Gastrocnemius medialis (tissue), 4 donors: Measurements from ENCODE around the gene ZXDC. TPM values are rescaled to one million over a fixed set of nuclear protein-coding genes. Genes with fewer than 3 reads are reported as not detected.

Experiments used
- ATAC-seq, 2 donors: fragments of 150-250 bp; one replicate each; pipeline ENCODE4 v1.9.1; 2016
- DNase-seq, 2 donors: peaks; one replicate each; pipeline ENCODE4 v3.0.0-alpha.2; 2019
- H3K27ac ChIP-seq, 4 donors: fragments of 200-600 bp; sonication (generic); 1 replicate in 1 of 4; 2 replicates in 3 of 4; pipeline ENCODE4 v1.5.1; 2016 to 2018; ENCODE audit warnings: mild to moderate bottlenecking in 2 of 4, moderate library complexity in 1 of 4
- H3K27me3 ChIP-seq, 3 donors: fragments of 200-600 bp; sonication (generic) in 2 of 3; 1 replicate in 1 of 3; 2 replicates in 2 of 3; pipeline versions ENCODE4 v1.5.1 to v1.6.0; 2016 to 2019; ENCODE audit warnings: mild to moderate bottlenecking in 1 of 3, moderate library complexity in 1 of 3
- H3K36me3 ChIP-seq, 2 donors: fragments of 200-600 bp; sonication (generic) in 1 of 2; one replicate each; pipeline ENCODE4 v1.5.1; 2017 to 2018
- H3K4me1 ChIP-seq, 2 donors: fragments of 200-600 bp; sonication (generic) in 1 of 2; one replicate each; pipeline ENCODE4 v1.5.1; 2016 to 2017; ENCODE audit warnings: mild to moderate bottlenecking in 2 of 2
- H3K4me3 ChIP-seq, 4 donors: fragments of 200-600 bp; sonication (generic) in 3 of 4; 1 replicate in 1 of 4; 2 replicates in 3 of 4; pipeline ENCODE4 v1.5.1; 2016 to 2019; ENCODE audit warnings: mild to moderate bottlenecking in 2 of 4
- H3K9me3 ChIP-seq, 3 donors: fragments of 200-600 bp; sonication (generic) in 2 of 3; 1 replicate in 1 of 3; 2 replicates in 2 of 3; pipeline ENCODE4 v1.5.1; 2016 to 2019
- CTCF ChIP-seq, 5 experiments: fragments of 450-650 bp in 3 of 5; fragments of 200-600 bp in 2 of 5; sonication (generic) in 2 of 5; IDR thresholded peaks in 4 of 5; conservative IDR thresholded peaks in 1 of 5; 1 replicate in 4 of 5; 2 replicates in 1 of 5; pipeline ENCODE4 v1.5.1; 2016 to 2019; ENCODE audit warnings: antibody characterized with exemption in 5 of 5, mild to moderate bottlenecking in 3 of 5, moderate library complexity in 3 of 5
- POLR2A ChIP-seq, 2 donors: fragments of 450-650 bp; IDR thresholded peaks; one replicate each; pipeline ENCODE4 v1.6.1; 2017; ENCODE audit warnings: antibody characterized with exemption in 2 of 2, mild to moderate bottlenecking in 2 of 2, moderate library complexity in 2 of 2
- in situ Hi-C, 4 donors: fragments of 200-750 bp; cut with MboI; loops; one replicate each; pipeline versions ENCODE4 v1.15.0 to v1.8.0; 2017; ENCODE audit warnings: low sequenced_read_pairs in 4 of 4
- intact Hi-C: fragments of 100-400 bp; cut with DNase I; formaldehyde crosslinking; loops from one replicate; pipeline ENCODE4 v1.15.1; 2023; ENCODE audit warnings: low total_unique reads
- total RNA-seq, 4 donors: library from RNA; depleted of rRNA; stranded (reverse); fragments of >200 nt; gene quantifications; one replicate each; pipeline versions ENCODE4 v1.1.0 to v1.2.3, GENCODE V29; 2016

ZXDC gene
- total RNA-seq, 4 donors from 2014 or later = 40.9 to 54.2 (median 45.4) TPM

DNA sequence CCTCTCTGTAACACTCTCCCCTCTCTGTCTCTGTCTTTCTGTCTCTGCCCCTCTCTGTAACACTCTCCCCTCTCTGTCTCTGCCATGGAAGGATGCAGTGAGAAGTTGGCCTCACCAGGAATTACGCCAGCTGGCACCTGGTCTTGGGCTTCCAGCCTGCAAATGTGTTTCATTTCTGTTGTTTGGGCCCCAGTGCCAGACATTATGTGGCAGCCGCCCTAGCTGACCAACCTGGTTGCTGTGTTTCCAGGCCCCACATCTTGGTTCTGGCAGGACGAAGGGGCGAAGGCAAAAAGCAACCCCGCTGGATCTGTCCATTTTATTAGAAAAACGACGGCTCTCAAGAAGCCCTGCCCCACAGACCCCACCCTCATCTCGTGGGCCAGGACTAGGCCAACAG, 5.2 kb upstream of the ZXDC start:
- intact Hi-C loops (no loop called here), in situ Hi-C loops (no loop called here)
- TF ChIP-seq POLR2A (IDR thresholded peaks at IDR 0.05) (no peak), CTCF (IDR thresholded peaks at IDR 0.05 in 4 of 5, conservative IDR thresholded peaks at IDR 0.05 in 1 of 5) (no peak)
- Histone ChIP-seq H3K27me3 (no peaks in the 10 kb centered on the region), H3K9me3 (no peaks in the 10 kb centered on the region), H3K4me3 (no peak overlapping the region), H3K4me1 (peaks cover 8 to 32% of the 10 kb centered on the region in 2 donors), H3K27ac (no peak overlapping the region), H3K36me3 (no peaks in the 10 kb centered on the region)
- DNase-seq (no peak), ATAC-seq (no peak)

DNA sequence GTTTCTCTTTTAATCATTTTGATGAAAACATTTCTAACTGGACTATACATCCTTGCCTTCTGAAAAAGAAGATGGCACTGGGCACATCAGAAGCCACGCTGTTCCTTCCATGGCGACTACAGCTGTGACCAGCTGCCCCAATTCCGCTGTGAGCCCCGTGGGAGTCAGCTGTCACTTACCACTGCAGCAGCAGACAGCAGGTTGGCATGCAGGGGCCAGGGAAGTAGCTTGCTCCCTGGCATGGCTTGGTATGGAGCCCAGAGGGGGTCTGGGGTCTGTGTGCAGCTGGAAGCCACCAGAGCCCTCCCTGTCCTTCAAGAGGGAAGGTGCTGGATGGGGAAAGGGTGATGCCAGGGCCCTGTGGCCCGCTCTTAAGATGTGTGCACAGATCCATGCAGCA, 4.5 kb upstream of the ZXDC start:
- no peak for TF ChIP-seq CTCF (IDR thresholded peaks at IDR 0.05 in 4 of 5, conservative IDR thresholded peaks at IDR 0.05 in 1 of 5)
- no peak for TF ChIP-seq POLR2A (IDR thresholded peaks at IDR 0.05)
- ATAC-seq (no peak), DNase-seq (no peak)
- H3K27ac ChIP-seq = no peak overlapping the region
- no peaks in the 10 kb centered on the region for H3K36me3 ChIP-seq
- intact Hi-C loops (no loop called here), in situ Hi-C loops (no loop called here)
- no peak overlapping the region for H3K4me3 ChIP-seq
- no peaks in the 10 kb centered on the region for H3K9me3 ChIP-seq
- H3K4me1 ChIP-seq = peaks cover 8 to 30% of the 10 kb centered on the region in 2 donors
- no peaks in the 10 kb centered on the region for H3K27me3 ChIP-seq

DNA sequence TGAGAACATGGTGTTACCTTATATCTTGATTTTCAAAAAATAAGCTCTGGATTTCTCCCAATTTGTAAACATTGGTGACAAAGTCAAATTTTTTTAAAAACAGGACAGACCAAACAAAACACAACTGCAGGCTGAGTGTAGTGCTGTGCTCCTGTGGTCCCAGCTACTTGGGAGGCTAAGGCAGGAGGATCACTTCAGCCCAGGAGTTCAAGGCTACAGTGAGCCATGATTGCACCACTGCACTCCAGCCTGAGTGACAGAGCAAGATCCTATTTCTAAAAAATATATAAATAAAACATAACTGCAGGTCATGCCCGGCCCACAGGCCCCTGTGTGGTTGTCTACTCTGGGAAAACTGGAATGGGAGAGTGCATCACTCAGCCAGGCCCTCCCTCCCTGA, 4.0 kb upstream of the ZXDC start:
- DNase-seq = no peak
- in situ Hi-C loops = loop anchor here in 2 of 4 donors (10.0 kb wide), 2 partner anchors 85 to 225 kb away; partner anchors contain the start of gene CFAP100 (in 2 of the 2)
- intact Hi-C loops = loop anchor here (10.0 kb wide), 1 partner anchor 565 kb away; no protein-coding TSS in a partner anchor
- Histone ChIP-seq H3K4me3 (no peak overlapping the region), H3K9me3 (no peaks in the 10 kb centered on the region), H3K27ac (no peak overlapping the region), H3K4me1 (peaks cover 5 to 26% of the 10 kb centered on the region in 2 donors), H3K27me3 (no peaks in the 10 kb centered on the region), H3K36me3 (no peaks in the 10 kb centered on the region)
- TF ChIP-seq CTCF (IDR thresholded peaks at IDR 0.05 in 4 of 5, conservative IDR thresholded peaks at IDR 0.05 in 1 of 5) (no peak), POLR2A (IDR thresholded peaks at IDR 0.05) (no peak)
- no peak for ATAC-seq

DNA sequence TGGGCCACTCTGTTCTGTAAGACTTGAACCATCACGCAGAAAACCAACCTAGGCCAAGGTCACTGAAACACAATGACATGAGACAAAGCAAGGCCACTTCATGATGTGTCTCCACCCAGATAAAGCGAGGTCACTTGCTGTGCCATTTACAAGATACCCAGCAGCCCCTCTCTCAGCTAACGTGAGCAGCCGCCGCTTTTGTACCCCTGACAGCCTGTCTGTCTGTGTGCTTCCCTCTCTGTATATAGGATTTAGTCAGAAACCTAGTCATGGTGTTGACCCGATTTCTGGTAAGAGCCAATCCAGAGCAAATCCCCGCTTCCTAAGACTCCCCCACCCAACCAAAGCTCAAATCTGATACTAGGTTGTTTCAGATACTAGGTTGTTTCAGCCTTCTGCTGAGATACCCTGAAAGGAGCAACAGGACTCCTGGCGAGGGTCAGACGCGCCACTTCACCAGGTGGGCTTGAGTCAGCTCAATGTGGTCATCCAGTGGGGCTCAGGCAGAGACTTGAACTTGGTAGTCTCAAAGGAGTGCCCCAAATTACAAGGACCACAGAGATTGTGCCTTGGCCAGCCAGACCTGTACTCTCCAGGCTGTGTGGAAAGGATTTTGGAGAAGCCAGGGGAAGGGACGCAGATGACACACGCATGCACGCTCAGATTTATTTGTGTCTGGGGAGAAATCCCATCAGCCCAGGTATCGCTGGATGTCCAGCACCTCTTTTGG, 3.1 kb upstream of the ZXDC start:
- H3K27me3 ChIP-seq = no peaks in the 10 kb centered on the region
- peaks cover 10 to 25% of the 10 kb centered on the region in 2 donors for H3K4me1 ChIP-seq
- in situ Hi-C loops (loop anchor here in 2 of 4 donors (10.0 kb wide), 2 partner anchors 84 to 224 kb away; partner anchors contain the start of gene CFAP100 (in 2 of the 2)), intact Hi-C loops (loop anchor here (10.0 kb wide), 1 partner anchor 564 kb away; no protein-coding TSS in a partner anchor)
- H3K9me3 ChIP-seq = no peaks in the 10 kb centered on the region
- no peak overlapping the region for H3K27ac ChIP-seq
- no peaks in the 10 kb centered on the region for H3K36me3 ChIP-seq
- H3K4me3 ChIP-seq = no peak overlapping the region
- DNase-seq (no peak), ATAC-seq (no peak)
- TF ChIP-seq CTCF (IDR thresholded peaks at IDR 0.05 in 4 of 5, conservative IDR thresholded peaks at IDR 0.05 in 1 of 5) (no peak), POLR2A (IDR thresholded peaks at IDR 0.05) (no peak)
